ENCODE data around the gene MRPS27.

MRPS27 gene

DNA sequence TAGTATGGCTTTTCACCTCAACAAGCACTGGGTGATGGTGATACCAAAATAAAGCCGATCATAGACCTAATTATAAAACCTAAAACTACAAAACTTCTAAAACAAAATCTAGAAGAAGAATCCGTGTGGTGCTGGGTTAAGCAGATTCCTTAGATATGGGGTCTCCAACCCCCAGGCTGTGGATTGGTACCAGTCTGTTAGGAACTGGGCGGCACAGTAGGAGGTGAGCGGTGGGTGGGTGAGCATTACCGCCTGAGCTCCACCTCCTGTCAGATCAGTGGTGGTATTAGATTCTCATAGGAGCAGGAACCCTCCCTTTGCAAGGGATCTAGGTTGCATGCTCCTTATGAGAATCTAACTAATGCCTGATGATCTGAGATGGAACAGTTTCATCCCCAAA lies 33.2 kb downstream of the MRPS27 start:
- no peaks in the 10 kb centered on the region for H3K27me3 ChIP-seq (ENCODE audit: insufficient read depth, low read length)
- no peak overlapping the region for H3K4me3 ChIP-seq (ENCODE audit: low read length)
- H3K36me3 ChIP-seq (ENCODE audit: insufficient read depth, low read depth, low read length) = peaks cover 71% of the 10 kb centered on the region
- no peak overlapping the region for H3K9ac ChIP-seq (ENCODE audit: low read depth, low read length)
- no peaks in the 10 kb centered on the region for H3K9me3 ChIP-seq (ENCODE audit: insufficient read depth, low read depth, low read length)
- H3K4me1 ChIP-seq (ENCODE audit: insufficient read depth, low read length) = no peaks in the 10 kb centered on the region
- no peak overlapping the region for H3K27ac ChIP-seq (ENCODE audit: low read length)

- H3K36me3 ChIP-seq (ENCODE audit: insufficient read depth, low read depth, low read length) = peaks cover 63% of the 10 kb centered on the region
- H3K4me3 ChIP-seq (ENCODE audit: low read length) = no peak overlapping the region
- H3K27ac ChIP-seq (ENCODE audit: low read length) = no peak overlapping the region
- H3K27me3 ChIP-seq (ENCODE audit: insufficient read depth, low read length) = no peaks in the 10 kb centered on the region
- no peaks in the 10 kb centered on the region for H3K4me1 ChIP-seq (ENCODE audit: insufficient read depth, low read length)
- H3K9ac ChIP-seq (ENCODE audit: low read depth, low read length) = no peak overlapping the region
- no peaks in the 10 kb centered on the region for H3K9me3 ChIP-seq (ENCODE audit: insufficient read depth, low read depth, low read length)
Measured at GRCh38 chr5:72285424-72285821, 34.6 kb downstream of the MRPS27 start.

- Histone ChIP-seq H3K9me3 (ENCODE audit: insufficient read depth, low read depth, low read length) (no peaks in the 10 kb centered on the region), H3K4me3 (ENCODE audit: low read length) (no peak overlapping the region), H3K27ac (ENCODE audit: low read length) (no peak overlapping the region)
Measured at GRCh38 chr5:72284559-72285423, 35.2 kb downstream of the MRPS27 start.

DNA sequence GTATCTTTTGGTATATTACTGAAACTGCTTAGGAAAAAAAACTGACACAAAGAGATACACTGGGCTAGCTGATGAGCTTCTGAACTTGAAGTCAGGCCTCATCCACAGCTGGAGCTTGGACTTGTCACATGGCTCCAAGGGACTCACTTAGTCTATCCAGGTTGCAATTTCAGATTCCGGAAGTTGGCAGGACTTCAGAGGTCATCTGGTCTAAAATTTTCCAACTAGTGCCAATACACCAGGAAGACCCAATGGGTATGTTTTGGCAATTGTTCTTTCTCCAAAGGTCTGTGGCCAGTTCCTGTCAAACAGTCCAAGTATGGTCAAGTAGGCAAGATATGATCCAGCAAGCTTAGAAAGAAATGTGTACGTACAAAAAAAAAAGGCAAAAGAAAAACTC lies 36.7 kb downstream of the MRPS27 start:
- Histone ChIP-seq H3K9me3 (ENCODE audit: insufficient read depth, low read depth, low read length) (no peaks in the 10 kb centered on the region), H3K36me3 (ENCODE audit: insufficient read depth, low read depth, low read length) (peaks cover 58% of the 10 kb centered on the region), H3K4me3 (ENCODE audit: low read length) (no peak overlapping the region), H3K9ac (ENCODE audit: low read depth, low read length) (no peak overlapping the region), H3K27ac (ENCODE audit: low read length) (no peak overlapping the region), H3K4me1 (ENCODE audit: insufficient read depth, low read length) (no peaks in the 10 kb centered on the region), H3K27me3 (ENCODE audit: insufficient read depth, low read length) (no peaks in the 10 kb centered on the region)

More at GRCh38 chr5:72284559-72285423, 35.2 kb downstream of the MRPS27 start:
- no peaks in the 10 kb centered on the region for H3K27me3 ChIP-seq (ENCODE audit: insufficient read depth, low read length)
- peaks cover 59% of the 10 kb centered on the region for H3K36me3 ChIP-seq (ENCODE audit: insufficient read depth, low read depth, low read length)
- H3K9ac ChIP-seq (ENCODE audit: low read depth, low read length) = no peak overlapping the region
- no peaks in the 10 kb centered on the region for H3K4me1 ChIP-seq (ENCODE audit: insufficient read depth, low read length)

GRCh38 chr5:72282878-72283277 lies 37.2 kb downstream of the MRPS27 start:
- no peak overlapping the region for H3K9ac ChIP-seq (ENCODE audit: low read depth, low read length)
- peaks cover 55% of the 10 kb centered on the region for H3K36me3 ChIP-seq (ENCODE audit: insufficient read depth, low read depth, low read length)

DNA sequence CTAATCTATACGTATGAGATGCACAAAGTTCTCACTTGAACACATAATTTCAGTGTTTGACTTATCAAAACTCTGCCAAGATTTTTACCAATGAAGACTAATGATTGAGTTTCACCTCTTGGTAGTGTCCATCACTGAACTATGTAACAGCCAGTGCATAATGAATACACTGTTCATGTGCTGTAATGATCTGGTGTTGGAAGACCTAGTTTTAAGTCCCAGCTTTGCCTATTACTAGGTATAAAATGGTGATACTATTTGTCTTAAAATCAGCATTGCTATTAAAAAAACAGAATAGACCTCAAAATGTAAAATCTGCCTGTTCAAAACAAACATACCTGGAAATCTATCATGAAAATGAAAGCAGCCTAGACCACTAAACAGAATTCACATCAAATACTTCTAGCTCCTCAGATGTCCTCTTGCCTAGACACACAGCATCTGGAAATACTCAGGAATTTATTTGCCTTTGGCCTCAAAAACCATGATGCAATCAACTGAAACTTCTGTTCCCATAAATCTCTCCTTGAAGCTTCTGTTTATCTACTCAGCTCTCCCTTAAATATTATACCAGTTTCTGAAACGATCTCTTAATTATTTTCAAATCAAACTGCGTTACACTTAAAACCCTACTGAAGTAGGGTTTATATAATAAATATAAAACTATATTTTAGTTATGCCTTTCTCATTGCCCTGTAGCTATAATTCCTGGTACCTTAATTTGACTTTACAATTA lies 38.1 kb downstream of the MRPS27 start:
- Histone ChIP-seq H3K27me3 (ENCODE audit: insufficient read depth, low read length) (no peaks in the 10 kb centered on the region), H3K9me3 (ENCODE audit: insufficient read depth, low read depth, low read length) (no peaks in the 10 kb centered on the region), H3K4me1 (ENCODE audit: insufficient read depth, low read length) (no peaks in the 10 kb centered on the region), H3K36me3 (ENCODE audit: insufficient read depth, low read depth, low read length) (peaks cover 53% of the 10 kb centered on the region), H3K4me3 (ENCODE audit: low read length) (no peak overlapping the region), H3K9ac (ENCODE audit: low read depth, low read length) (no peak overlapping the region), H3K27ac (ENCODE audit: low read length) (no peak overlapping the region)

More at GRCh38 chr5:72282878-72283277, 37.2 kb downstream of the MRPS27 start:
- H3K27ac ChIP-seq (ENCODE audit: low read length) = no peak overlapping the region
- no peak overlapping the region for H3K4me3 ChIP-seq (ENCODE audit: low read length)
- H3K9me3 ChIP-seq (ENCODE audit: insufficient read depth, low read depth, low read length) = no peaks in the 10 kb centered on the region
- no peaks in the 10 kb centered on the region for H3K4me1 ChIP-seq (ENCODE audit: insufficient read depth, low read length)
- no peaks in the 10 kb centered on the region for H3K27me3 ChIP-seq (ENCODE audit: insufficient read depth, low read length)

DNA sequence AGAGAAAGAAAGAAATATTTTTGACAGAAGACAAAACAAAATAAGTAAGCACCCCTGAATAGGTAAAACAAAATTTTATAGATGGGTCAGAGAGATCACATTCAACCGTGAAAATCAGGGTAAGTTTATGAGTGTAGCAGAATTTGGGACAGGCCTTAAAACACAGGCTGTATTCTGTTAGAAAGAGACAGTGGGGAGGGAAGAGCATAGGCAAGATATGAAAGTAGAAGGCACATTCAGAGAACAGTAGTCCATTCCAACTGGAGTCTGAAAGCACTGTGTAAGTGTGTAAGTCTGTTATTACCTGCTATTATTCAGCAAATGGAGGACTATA lies 38.6 kb downstream of the MRPS27 start:
- Histone ChIP-seq H3K4me1 (ENCODE audit: insufficient read depth, low read length) (no peaks in the 10 kb centered on the region), H3K4me3 (ENCODE audit: low read length) (no peak overlapping the region), H3K9me3 (ENCODE audit: insufficient read depth, low read depth, low read length) (no peaks in the 10 kb centered on the region), H3K27ac (ENCODE audit: low read length) (no peak overlapping the region), H3K9ac (ENCODE audit: low read depth, low read length) (no peak overlapping the region), H3K36me3 (ENCODE audit: insufficient read depth, low read depth, low read length) (peaks cover 49% of the 10 kb centered on the region), H3K27me3 (ENCODE audit: insufficient read depth, low read length) (no peaks in the 10 kb centered on the region)

DNA sequence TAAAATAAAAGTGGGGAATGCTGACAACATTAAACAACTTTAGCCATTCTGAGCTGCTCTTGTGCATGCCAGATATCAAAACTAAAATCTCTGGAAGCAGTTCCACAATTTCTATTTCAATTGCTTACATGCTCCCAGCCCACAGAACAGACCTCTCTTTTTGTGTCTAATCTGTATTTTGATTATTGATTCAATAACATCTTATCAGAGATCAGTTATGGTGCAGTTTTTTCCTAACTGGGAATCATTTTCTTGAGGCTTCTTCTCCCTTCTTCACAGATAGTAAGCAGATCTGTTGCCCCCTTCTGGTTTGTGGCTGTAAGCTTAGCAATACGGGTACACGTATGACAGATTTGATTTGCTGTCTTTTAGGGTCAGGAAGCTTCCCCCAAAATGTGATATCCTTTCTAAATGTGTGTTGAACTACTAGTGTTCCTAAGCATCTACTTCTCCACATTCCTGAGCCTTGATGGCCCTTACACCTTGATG lies 39.4 kb downstream of the MRPS27 start:
- H3K36me3 ChIP-seq (ENCODE audit: insufficient read depth, low read depth, low read length) = peaks cover 42% of the 10 kb centered on the region

DNA sequence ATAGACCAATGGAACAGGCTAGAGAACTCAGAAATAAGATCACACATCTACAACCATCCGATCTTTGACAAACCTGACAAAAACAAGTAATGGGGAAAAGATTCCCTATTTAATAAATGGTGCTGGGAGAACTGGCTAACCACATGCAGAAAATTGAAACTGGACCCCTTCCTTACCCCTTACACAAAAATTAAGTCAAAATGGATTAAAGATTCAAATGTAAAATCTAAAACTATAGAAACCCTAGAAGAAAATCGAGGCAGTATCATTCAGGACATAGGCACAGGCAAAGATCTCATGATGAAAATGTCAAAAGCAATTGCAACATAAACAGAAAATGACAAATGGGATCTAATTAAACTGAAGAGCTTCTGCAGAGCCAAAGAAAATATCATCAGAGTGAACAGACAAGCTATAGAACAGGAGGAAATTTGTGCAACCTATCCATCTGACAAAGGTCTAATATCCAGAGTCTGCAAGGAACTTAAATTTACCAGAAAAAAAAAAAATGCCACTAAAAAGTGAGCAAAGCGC lies 43.8 kb downstream of the MRPS27 start:
- Histone ChIP-seq H3K36me3 (ENCODE audit: insufficient read depth, low read depth, low read length) (peaks cover 36% of the 10 kb centered on the region; the same call in 1 of the 2 replicates), H3K9me3 (ENCODE audit: insufficient read depth, low read depth, low read length) (no peaks in the 10 kb centered on the region), H3K27me3 (ENCODE audit: insufficient read depth, low read length) (no peaks in the 10 kb centered on the region), H3K4me3 (ENCODE audit: low read length) (no peak overlapping the region), H3K27ac (ENCODE audit: low read length) (no peak overlapping the region), H3K9ac (ENCODE audit: low read depth, low read length) (no peak overlapping the region), H3K4me1 (ENCODE audit: insufficient read depth, low read length) (no peaks in the 10 kb centered on the region)

More for the DNA sequence above, 39.4 kb downstream of the MRPS27 start:
- no peak overlapping the region for H3K9ac ChIP-seq (ENCODE audit: low read depth, low read length)
- no peaks in the 10 kb centered on the region for H3K9me3 ChIP-seq (ENCODE audit: insufficient read depth, low read depth, low read length)
- H3K4me1 ChIP-seq (ENCODE audit: insufficient read depth, low read length) = no peaks in the 10 kb centered on the region
- H3K27me3 ChIP-seq (ENCODE audit: insufficient read depth, low read length) = no peaks in the 10 kb centered on the region
- no peak overlapping the region for H3K27ac ChIP-seq (ENCODE audit: low read length)
- H3K4me3 ChIP-seq (ENCODE audit: low read length) = no peak overlapping the region

DNA sequence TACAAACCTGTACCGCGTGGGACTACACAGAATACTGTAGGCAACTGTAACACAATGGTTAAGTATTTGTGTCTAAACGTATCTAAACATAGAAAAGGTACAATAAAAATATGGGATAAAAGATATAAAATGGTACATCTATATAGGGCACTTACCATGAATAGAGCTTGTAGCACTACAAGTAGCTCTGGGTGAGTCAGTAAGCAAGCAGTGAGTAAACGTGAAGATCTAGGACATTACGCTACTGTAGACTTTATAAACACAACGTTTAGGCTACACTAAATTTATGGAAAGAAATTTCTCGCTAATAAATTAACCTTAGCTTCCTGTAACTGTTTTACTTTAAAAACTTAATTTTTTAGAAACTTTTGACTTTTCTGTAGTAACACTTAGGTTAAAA lies 46.5 kb downstream of the MRPS27 start:
- no peak overlapping the region for H3K9ac ChIP-seq (ENCODE audit: low read depth, low read length)
- no peaks in the 10 kb centered on the region for H3K9me3 ChIP-seq (ENCODE audit: insufficient read depth, low read depth, low read length)
- H3K27ac ChIP-seq (ENCODE audit: low read length) = no peak overlapping the region
- peaks cover 22% of the 10 kb centered on the region; the same call in 1 of the 2 replicates for H3K36me3 ChIP-seq (ENCODE audit: insufficient read depth, low read depth, low read length)
- H3K27me3 ChIP-seq (ENCODE audit: insufficient read depth, low read length) = no peaks in the 10 kb centered on the region
- H3K4me3 ChIP-seq (ENCODE audit: low read length) = no peak overlapping the region
- H3K4me1 ChIP-seq (ENCODE audit: insufficient read depth, low read length) = no peaks in the 10 kb centered on the region

- H3K27me3 ChIP-seq (ENCODE audit: insufficient read depth, low read length) = no peaks in the 10 kb centered on the region
- H3K4me3 ChIP-seq (ENCODE audit: low read length) = no peak overlapping the region
- H3K9me3 ChIP-seq (ENCODE audit: insufficient read depth, low read depth, low read length) = no peaks in the 10 kb centered on the region
- H3K27ac ChIP-seq (ENCODE audit: low read length) = peak overlapping the region; percentile 13
- H3K36me3 ChIP-seq (ENCODE audit: insufficient read depth, low read depth, low read length) = peaks cover 16% of the 10 kb centered on the region; the same call in 1 of the 2 replicates
- no peaks in the 10 kb centered on the region for H3K4me1 ChIP-seq (ENCODE audit: insufficient read depth, low read length)
- no peak overlapping the region for H3K9ac ChIP-seq (ENCODE audit: low read depth, low read length)
Measured at GRCh38 chr5:72272398-72272797, 47.6 kb downstream of the MRPS27 start.

Data from iPS-20b (cell line).